Suprapubic skin (tissue), 4 donors: Measurements from ENCODE around the gene LARP6.

ENCODE experiments used
- CTCF ChIP-seq, 2 donors: fragments of 200-600 bp in 1 of 2; fragments of 450-650 bp in 1 of 2; sonication (generic) in 1 of 2; IDR thresholded peaks; one replicate each; pipeline ENCODE4 v1.5.1; 2016 to 2019; ENCODE audit warnings: antibody characterized with exemption in 2 of 2, mild to moderate bottlenecking in 1 of 2, moderate library complexity in 1 of 2
- POLR2A ChIP-seq, 2 donors: fragments of 450-650 bp; IDR thresholded peaks; one replicate each; pipeline ENCODE4 v1.6.1; 2017; ENCODE audit warnings: antibody characterized with exemption in 2 of 2, mild to moderate bottlenecking in 2 of 2, moderate library complexity in 2 of 2
- POLR2AphosphoS5 ChIP-seq, 3 donors: sonication (generic); formaldehyde crosslinking; IDR thresholded peaks; one replicate each; pipeline ENCODE4 v1.6.1; 2017; ENCODE audit warnings: antibody characterized with exemption in 3 of 3

GRCh38 chr15:70873232-70874054 lies 19.5 kb upstream of the LARP6 start:
- TF ChIP-seq CTCF (IDR thresholded peaks at IDR 0.05), result no peak
- TF ChIP-seq POLR2AphosphoS5 (IDR thresholded peaks at IDR 0.05), result no peak
- TF ChIP-seq POLR2A (IDR thresholded peaks at IDR 0.05), result no peak
